Head of caudate nucleus (tissue), 42 donors: Measurements from ENCODE around the gene FGF6.
"Not testable (repeated sequence)": the region's sequence is repeated elsewhere in the genome, so short reads cannot be mapped to it uniquely, and the experiment has no call there.

Source experiments
- DNase-seq, 42 donors: peaks; one replicate each; pipeline versions ENCODE4 v3.0.0 to v3.0.0-alpha.2; 2020 to 2021; ENCODE audit warnings: mixed read lengths in 7 of 42
- intact Hi-C: fragments of 100-400 bp; cut with DNase I; formaldehyde crosslinking; loops from one replicate; pipeline ENCODE4 v1.15.0; 2022

Gene FGF6, protein sequence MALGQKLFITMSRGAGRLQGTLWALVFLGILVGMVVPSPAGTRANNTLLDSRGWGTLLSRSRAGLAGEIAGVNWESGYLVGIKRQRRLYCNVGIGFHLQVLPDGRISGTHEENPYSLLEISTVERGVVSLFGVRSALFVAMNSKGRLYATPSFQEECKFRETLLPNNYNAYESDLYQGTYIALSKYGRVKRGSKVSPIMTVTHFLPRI

DNA sequence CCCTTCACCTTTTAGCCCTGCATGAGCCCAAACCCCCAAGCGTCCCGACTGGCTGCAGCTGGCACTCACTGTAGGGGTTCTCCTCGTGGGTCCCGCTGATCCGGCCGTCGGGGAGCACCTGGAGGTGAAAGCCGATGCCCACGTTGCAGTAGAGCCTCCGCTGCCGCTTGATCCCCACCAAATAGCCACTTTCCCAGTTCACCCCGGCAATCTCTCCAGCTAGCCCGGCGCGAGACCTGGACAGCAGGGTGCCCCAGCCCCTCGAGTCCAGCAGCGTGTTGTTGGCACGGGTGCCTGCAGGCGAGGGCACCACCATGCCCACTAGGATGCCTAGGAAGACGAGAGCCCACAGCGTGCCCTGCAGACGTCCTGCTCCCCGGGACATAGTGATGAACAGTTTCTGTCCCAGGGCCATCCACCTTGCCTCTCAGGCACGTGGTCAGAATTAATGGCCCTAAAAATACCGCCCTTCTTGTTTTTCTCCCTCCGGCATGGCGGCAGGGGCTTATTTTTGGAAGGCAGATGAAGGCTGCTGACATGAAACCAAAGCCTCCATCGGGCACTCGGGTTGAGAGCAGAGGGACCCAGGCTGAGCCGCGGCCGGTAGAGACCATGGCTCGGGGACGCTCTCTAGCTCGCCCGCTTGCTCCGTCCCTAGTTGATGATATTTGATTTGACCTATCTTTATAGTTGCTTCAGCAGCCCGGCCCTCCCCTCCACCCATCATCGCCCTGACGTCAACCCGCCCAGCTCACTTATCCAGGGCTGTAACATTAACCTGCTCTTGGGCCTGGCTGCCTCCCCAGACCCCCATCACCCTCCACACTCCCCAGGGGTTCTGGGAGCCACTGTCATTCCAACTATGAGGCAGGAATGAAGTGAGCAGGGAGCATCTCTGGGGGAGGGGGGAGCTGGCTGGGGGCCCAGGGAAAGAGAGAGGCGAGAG lies at the start of gene FGF6:
FGF6 (minus strand) TSS at position 660 of the 946 bp plus-strand sequence; CDS start at position 415, 245 bp downstream.
- intact Hi-C loops = no loop called here

DNA sequence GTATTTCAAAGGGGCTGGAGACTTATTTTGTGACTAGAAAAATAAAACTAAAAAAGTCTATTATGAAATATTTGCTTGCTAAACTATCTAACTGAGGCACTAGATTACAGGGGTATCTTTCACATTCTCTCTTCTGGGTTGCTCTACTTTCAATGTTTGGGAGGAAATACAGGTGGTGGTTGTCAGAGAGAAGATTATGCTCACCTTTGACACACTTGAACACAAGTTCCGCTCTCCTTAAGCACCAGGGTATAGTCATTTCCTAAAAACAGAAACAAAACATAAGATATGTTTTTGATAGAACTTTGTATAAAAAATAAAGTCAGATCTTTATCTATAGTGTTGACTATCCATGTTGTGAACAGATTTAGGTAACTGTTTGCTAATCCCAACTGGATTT lies 45.4 kb upstream of the FGF6 start:
- intact Hi-C loops = no loop called here
- no peak for DNase-seq

More for the DNA sequence above, at the start of gene FGF6:
- DNase-seq = peak in 1 of 42 donors; percentile 28

DNA sequence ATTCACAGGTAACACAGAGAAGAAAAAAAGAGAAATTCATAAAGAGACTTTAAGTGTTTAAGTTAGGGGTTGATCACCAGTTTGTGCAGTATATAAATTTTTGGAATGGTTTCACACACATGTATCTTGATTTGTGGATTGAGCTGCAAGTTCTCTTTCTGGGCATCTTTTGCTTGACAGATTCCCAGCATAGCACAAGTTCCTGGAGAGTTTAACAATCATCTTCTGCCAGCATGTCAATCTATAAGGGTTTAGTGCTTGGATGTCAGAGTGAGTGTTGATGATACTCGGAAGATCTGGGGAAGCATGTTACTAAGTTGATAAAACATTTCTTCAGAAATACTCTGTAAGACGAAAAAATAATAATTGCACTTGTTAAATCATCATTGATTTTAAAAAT lies 43.9 kb upstream of the FGF6 start:
- intact Hi-C loops = no loop called here

DNA sequence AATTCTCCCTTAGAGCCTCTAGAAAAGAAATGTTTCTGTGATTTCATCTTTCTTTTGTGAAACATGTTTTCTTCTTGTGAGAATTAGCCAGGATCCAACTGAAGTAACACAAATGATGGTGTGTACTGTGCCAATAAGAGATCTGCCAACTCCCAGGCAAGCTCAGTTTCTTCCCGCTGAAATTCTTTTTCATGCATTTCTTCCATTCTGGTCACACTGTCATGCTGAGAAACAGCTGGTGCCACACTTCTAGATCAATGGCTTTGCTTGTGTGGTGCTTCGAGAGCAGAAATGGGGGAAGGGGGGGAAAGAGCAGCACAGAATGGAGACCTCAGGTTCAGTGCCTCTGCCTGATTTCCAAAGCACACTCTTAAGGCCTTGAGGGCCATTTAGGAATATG lies 41.4 kb upstream of the FGF6 start:
- DNase-seq = peak in 2 of 42 donors; percentile 7 to 23
- intact Hi-C loops = no loop called here

More for the DNA sequence above, 43.9 kb upstream of the FGF6 start:
- no peak for DNase-seq

DNA sequence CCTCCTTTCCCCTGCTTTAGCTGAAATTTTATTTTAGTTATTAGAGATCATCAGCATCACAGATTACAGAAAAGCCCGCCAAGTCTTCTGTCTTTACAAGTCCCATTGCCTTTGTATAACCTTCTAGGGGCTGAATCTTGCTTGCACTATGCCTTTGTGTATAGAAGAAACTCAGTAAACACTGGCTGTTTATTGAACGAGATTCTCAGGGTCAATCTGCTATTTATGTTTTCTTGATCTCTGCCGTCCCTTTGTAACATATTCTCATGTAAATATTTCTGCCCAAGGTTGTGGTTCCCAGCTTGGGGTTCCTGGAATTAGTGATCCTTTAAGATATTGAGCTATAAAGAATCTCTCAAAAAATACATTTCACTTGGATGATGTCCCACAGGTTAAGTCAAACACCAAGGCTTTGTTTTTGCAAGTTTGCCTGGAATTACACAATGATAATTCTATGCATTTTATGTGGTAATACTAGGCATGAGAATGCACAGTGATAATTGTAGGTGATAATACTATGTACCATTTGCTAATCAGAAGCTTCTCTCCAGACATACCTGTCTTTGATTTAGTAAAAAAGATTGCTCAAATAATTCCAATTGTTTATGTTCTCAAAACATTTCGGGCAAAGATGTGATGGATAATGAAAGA lies 40.6 kb upstream of the FGF6 start:
- DNase-seq = no peak
- intact Hi-C loops = no loop called here

DNA sequence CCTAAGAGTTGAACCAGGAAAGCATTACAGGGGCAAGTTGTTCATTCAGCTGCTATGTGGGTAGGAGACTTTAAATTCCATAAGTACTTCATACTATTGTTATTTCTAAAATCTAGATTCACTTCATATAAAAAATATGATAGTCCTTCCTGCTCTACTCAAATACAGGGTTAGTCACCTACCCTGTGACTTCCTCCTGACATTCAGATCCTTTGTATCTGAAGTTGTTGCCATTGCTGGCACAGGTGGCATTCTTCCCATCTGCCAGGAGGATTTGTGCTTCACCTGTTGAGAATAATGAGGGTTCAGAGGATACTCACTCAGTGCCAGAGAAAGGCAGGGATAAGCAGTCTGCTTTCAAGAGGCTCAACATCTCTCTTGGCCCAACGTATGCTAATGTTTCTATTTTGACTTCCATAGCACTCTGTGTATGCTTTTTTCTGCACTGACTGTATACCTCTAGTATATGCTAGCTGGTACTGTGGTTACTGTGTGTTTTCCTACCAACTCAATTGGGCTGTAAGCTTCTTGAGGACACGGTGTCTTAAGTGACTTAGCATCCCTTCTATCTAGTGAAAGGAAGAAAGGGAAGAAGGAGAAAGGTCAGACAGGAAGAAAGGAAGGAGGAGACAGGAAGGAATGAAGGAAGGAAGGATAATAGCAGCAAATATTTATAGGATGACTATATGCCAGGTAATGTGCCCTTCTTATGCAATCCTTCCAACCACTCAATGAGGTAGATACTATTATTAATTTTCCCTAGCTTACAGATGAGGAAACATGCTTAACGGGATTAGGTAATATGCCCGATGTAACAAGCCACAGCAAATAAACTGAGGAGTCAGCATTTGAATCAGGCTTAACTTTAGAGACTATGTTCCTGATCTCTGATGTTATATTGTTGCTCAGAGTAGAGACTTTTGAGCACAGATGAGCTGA lies 38.5 kb upstream of the FGF6 start:
- no peak for DNase-seq
- intact Hi-C loops = no loop called here

DNA sequence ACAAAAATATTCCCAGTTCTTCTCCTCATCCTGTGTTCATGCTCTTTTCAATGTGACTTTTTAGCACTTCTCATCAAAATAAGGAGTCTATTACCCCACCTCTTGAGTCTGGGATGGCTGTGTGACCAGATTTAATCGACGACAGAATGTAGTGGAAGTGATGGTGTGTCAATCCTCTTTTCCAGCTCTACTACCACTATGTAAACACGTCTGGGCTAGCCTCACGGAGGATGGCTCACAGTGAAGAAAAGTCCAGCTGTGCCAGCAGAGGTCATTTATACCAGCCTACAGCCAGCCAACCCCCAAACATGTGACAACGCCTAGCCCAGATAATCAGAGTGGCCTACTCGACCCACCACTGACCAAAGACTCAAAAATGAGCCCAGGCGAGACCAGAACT lies 37.3 kb upstream of the FGF6 start:
- intact Hi-C loops = no loop called here
- DNase-seq = no peak

DNA sequence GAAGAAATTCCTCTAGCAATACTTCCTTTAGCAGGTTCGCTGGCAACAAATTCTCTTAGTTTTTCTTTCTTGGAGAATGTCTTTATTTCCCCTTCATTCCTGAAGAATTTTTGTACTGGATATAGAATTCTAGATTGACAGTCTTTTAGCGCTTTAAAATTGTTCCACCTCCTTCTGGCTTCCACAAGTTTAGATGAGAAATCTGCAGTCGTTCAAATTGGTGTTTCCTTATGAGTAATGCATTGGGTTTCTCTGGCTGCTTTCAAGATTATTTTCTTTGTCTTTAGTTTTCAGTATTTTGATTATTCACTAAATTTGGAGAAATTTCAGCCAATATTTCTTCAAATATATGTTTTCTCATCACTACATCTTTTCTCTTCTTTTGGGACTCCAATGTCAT lies 33.3 kb upstream of the FGF6 start:
- intact Hi-C loops = no loop called here
- DNase-seq = no peak

DNA sequence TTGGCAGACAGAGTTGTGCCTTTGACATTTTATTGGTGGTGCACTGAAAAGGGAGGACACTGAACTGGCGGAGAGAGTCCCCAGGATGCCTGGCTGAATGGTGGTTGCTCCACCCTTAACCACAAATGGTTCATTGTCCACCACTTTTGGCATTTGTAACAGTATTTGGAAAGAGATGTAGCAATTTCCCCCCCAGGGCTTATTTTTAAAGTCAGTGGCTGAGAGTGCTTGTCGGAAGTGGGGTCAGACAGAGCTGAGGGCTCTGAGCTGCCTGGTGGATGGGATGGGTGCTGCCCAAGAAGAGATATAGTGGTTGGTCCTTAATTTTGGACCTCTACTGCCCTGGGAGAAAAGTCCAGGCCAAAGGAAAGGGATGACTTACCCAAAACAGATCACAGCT lies 31.5 kb upstream of the FGF6 start:
- intact Hi-C loops = no loop called here
- DNase-seq = no peak

DNA sequence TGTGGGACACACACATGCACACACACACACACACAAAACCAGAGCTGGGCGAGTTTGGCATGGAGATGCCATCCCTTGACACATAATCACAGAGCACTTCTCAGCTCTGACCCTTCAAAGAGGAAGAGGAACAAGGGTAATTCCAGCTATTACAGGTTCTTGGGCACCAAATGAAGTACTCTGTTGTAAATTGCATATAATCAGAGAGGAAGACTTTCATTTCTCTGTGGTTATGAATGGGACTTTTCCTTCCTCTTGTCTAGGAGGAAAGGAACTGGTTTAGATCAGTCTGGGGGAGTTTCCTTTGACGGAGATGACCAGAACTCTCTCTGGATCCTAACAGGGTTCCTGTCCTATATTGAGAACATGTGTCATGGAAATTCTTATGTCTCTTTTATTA lies 26.4 kb upstream of the FGF6 start:
- no peak for DNase-seq
- intact Hi-C loops = no loop called here

DNA sequence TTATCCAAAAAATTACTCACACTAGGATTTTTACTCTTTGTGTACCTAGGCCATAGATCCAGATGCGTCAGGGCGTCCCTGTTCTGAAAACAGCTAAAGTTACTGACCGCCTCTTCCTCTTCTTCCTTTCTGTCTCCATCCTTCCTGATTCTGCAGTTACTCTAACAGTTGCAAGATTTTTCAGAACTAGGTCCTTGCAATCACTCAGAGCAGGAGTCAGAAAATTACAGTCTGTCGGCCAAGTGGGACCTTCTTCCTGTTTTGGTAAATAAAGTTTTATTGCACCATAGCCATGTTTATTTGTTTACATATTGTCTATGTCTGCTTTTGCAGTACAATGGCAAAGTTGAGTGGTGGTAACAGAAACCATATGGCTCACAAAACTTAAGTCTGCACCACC lies 25.6 kb upstream of the FGF6 start:
- intact Hi-C loops = no loop called here
- no peak for DNase-seq

DNA sequence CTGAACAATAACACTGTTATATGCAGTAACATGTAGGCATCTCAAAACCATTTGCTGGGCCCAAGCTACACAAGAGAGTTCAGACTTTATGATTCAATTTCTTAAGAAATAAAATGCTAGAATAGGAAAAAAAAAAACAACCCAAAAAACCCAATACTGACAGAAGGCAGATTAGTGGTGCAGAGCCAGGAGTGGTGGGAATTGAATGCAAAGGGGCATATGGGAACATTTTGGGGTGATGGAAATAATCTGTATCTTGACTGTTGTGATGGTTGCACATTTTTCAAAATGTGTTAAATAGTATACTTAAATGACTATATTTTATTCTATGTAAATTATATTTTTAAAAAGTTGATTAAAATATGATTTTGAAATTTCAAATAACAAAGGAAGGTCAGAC lies 23.4 kb upstream of the FGF6 start:
- intact Hi-C loops = no loop called here
- DNase-seq = no peak

DNA sequence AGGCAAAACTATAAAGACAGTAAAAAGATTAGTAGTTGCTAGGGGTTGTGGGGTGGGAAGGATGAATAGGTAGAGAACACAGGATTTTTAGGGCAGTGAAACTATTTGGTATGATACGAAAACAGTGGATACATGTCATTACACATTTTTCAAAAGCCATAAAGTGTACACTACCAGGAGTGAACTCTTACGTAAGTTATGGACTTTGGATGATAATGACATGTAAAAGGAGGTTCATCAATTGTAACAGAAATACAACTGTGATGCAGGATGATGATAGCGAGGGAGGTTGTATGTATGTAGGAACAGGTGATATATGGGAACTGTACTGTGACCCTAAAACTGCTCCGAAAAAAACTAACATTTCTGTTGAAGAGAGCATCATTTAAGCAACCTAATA lies 15.1 kb upstream of the FGF6 start:
- DNase-seq = no peak
- intact Hi-C loops = no loop called here

DNA sequence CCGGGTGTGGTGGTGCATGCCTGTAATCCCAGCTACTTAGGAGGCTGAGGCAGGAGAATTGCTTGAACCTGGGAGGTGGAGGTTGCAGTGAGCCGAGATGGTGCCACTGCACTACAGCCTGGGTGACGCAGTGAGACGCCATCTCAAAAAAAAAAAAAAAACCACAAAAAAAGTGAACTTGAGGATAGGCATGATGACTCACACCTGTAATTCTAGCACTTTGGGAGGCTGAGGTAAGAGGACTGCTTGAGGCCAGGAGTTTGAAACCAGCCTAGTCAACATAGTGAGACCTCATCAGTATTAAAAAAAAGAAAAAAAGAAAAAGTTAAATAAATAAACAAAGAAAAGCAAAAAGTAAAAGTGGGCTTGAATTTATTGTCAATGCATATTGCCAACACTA lies 10.2 kb upstream of the FGF6 start:
- DNase-seq, intact Hi-C loops: not testable (repeated sequence)

DNA sequence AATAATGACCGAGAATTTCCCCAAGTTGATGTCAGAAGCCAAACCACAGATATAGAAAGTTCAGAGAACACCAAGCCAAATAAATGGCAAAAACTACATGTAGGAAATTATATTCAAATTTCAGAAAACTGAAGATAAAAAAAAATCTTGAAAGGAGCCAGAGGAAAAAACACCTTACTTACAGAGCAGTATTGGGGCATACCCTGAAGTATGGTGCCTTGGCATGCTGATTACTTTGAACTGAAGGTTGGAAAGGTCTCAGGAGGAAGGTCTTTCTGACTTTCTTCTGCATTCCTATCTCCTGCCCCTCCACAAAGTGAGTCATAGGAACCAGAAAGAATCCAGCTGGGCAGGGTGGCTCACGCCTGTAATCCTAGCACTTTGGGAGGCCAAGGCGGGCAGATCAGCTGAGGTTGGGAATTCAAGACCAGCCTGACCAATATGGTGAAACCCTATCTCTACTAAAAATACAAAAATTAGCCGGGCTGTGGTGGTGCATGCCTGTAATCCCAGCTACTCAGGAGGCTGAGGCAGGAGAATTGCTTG lies 8.8 kb upstream of the FGF6 start:
- intact Hi-C loops = no loop called here
- DNase-seq = no peak

DNA sequence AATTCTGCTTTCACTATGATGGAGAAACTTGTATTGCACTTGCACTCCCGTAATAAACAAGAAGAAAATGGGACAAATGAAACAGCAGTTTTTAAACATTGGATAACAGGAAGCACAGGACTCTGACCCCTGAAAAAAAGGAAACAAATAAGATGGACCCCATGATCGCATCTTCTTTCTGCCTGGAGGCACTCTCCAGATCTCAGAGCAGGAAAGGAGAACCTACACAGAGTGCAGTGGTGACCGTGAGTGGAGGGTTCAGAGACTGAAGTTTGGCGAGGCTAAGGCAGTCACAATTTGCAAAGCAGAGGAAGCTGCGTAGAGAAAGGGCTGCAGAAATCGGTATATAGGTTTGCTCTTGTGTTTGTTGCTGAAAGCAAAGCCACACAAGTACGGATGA lies 6.1 kb upstream of the FGF6 start:
- DNase-seq = no peak
- intact Hi-C loops = no loop called here

DNA sequence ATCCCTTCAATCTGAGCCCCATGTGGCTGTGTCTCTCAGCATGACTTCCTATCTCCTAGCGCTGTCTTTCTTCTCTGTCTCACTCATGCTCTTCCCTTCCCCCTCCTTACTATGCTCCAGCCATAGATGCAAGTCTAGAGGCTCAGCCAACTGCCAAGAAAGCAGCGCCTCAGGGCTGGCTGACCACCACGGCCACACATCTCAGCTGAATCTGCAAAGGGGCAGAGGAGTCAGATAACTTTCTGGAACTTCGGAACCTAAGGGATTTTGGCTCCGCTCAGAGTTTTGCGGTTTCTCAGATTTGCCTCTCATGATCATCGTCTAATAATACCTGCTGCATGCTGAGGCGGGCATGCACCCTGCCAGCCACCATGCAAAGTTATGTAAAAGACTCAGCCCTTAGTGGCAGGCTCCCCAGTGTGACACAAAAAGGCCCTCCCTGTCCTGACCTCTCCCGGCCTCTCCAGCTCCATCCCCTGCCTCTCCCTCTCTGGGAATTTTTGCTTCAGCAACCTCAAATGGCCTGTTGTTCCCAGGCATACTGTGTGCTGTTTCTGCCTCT lies 5.0 kb upstream of the FGF6 start:
- intact Hi-C loops = no loop called here

DNA sequence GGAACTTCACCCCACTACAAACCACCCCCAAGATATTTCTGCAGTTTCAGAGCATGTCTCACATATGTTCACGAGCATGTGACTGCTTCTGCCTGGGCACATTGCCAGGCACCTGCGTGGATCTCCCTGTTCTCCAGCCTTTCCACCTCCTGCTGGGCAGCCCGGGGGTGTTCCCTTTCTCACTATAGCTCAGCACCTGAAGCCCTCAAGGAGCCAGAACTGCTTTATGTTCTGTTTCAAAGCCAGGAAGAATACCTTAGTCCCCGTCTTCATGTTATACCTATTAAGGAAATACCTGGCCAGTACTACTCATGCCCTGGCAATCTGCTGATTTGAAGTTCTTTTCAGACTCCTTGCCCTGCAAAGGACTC lies 4.2 kb upstream of the FGF6 start:
- peak in 1 of 42 donors; percentile 23 for DNase-seq
- intact Hi-C loops = no loop called here

More for the DNA sequence above, 5.0 kb upstream of the FGF6 start:
- DNase-seq = peak in 1 of 42 donors; percentile 41
